ENCODE results near the gene HLA-DQA1. TPM values are rescaled to one million over a fixed set of nuclear protein-coding genes. Genes with fewer than 3 reads are reported as not detected.
"Not testable (repeated sequence)": the region's sequence is repeated elsewhere in the genome, so short reads cannot be mapped to it uniquely, and the experiment has no call there.

Gene HLA-DQA1
- total and polyA plus RNA-seq, 2 donors: 16.0 to 41.8 TPM

GRCh38 chr6:32629793-32630192 is 7.4 kb upstream of the HLA-DQA1 start:
- H3K36me3 ChIP-seq (ENCODE audit: insufficient read depth); DNase-seq (ENCODE audit: extremely low spot score); H3K27ac ChIP-seq (ENCODE audit: low read depth); H3K4me1 ChIP-seq (ENCODE audit: insufficient read depth); H3K4me3 ChIP-seq (ENCODE audit: low read depth, low read length): not testable (repeated sequence)
- WGBS: 68% methylated on average over 2 of the region's 13 CpGs

GRCh38 chr6:32635526-32636123 is 1.6 kb upstream of the HLA-DQA1 start:
- Histone ChIP-seq H3K4me3 (ENCODE audit: low read depth, low read length) (no peak overlapping the region), H3K4me1 (ENCODE audit: insufficient read depth) (no peaks in the 10 kb centered on the region), H3K27ac (ENCODE audit: low read depth) (no peak overlapping the region), H3K36me3 (ENCODE audit: insufficient read depth) (no peaks in the 10 kb centered on the region)
- WGBS: 13% methylated on average over 2 of the region's 2 CpGs
- DNase-seq (ENCODE audit: extremely low spot score): no peak

GRCh38 chr6:32637883-32638282 is 677 bp downstream of the HLA-DQA1 start:
- 66% methylated on average over 3 of the region's 3 CpGs for WGBS
- H3K27ac ChIP-seq (ENCODE audit: low read depth): no peak overlapping the region
- no peaks in the 10 kb centered on the region for H3K36me3 ChIP-seq (ENCODE audit: insufficient read depth)
- no peak for DNase-seq (ENCODE audit: extremely low spot score)
- H3K4me1 ChIP-seq (ENCODE audit: insufficient read depth): no peaks in the 10 kb centered on the region
- H3K4me3 ChIP-seq (ENCODE audit: low read depth, low read length): no peak overlapping the region

GRCh38 chr6:32638532-32639219 is 1.5 kb downstream of the HLA-DQA1 start:
- Histone ChIP-seq H3K27ac (ENCODE audit: low read depth) (no peak overlapping the region), H3K4me1 (ENCODE audit: insufficient read depth) (no peaks in the 10 kb centered on the region), H3K36me3 (ENCODE audit: insufficient read depth) (no peaks in the 10 kb centered on the region), H3K4me3 (ENCODE audit: low read depth, low read length) (no peak overlapping the region)
- DNase-seq (ENCODE audit: extremely low spot score): no peak
- 79% methylated on average over 9 of the region's 9 CpGs for WGBS

GRCh38 chr6:32639440-32640394 is 2.5 kb downstream of the HLA-DQA1 start:
- WGBS: 66% methylated on average over 8 of the region's 8 CpGs
- no peak overlapping the region for H3K4me3 ChIP-seq (ENCODE audit: low read depth, low read length)
- DNase-seq (ENCODE audit: extremely low spot score): no peak
- no peak overlapping the region for H3K27ac ChIP-seq (ENCODE audit: low read depth)
- no peaks in the 10 kb centered on the region for H3K4me1 ChIP-seq (ENCODE audit: insufficient read depth)
- no peaks in the 10 kb centered on the region for H3K36me3 ChIP-seq (ENCODE audit: insufficient read depth)

GRCh38 chr6:32641122-32641521 is 3.9 kb downstream of the HLA-DQA1 start:
- no peak for DNase-seq (ENCODE audit: extremely low spot score)
- Histone ChIP-seq H3K36me3 (ENCODE audit: insufficient read depth) (no peaks in the 10 kb centered on the region), H3K4me1 (ENCODE audit: insufficient read depth) (no peaks in the 10 kb centered on the region), H3K4me3 (ENCODE audit: low read depth, low read length) (no peak overlapping the region), H3K27ac (ENCODE audit: low read depth) (no peak overlapping the region)
- WGBS: 82% methylated on average over 6 of the region's 6 CpGs

- 81% methylated on average over 2 of the region's 2 CpGs for WGBS
- H3K27ac ChIP-seq (ENCODE audit: low read depth); H3K4me1 ChIP-seq (ENCODE audit: insufficient read depth); H3K4me3 ChIP-seq (ENCODE audit: low read depth, low read length); H3K36me3 ChIP-seq (ENCODE audit: insufficient read depth); DNase-seq (ENCODE audit: extremely low spot score): not testable (repeated sequence)
These were observed 4.8 kb downstream of the HLA-DQA1 start for GRCh38 chr6:32641785-32642719.

GRCh38 chr6:32642720-32643106 is 5.5 kb downstream of the HLA-DQA1 start:
- DNase-seq (ENCODE audit: extremely low spot score): no peak
- no peaks in the 10 kb centered on the region for H3K4me1 ChIP-seq (ENCODE audit: insufficient read depth)
- H3K4me3 ChIP-seq (ENCODE audit: low read depth, low read length): no peak overlapping the region
- H3K36me3 ChIP-seq (ENCODE audit: insufficient read depth): no peaks in the 10 kb centered on the region
- H3K27ac ChIP-seq (ENCODE audit: low read depth): no peak overlapping the region
- WGBS: 92% methylated on average over 6 of the region's 6 CpGs

- Histone ChIP-seq H3K4me1 (ENCODE audit: insufficient read depth) (no peaks in the 10 kb centered on the region), H3K4me3 (ENCODE audit: low read depth, low read length) (no peak overlapping the region), H3K36me3 (ENCODE audit: insufficient read depth) (no peaks in the 10 kb centered on the region), H3K27ac (ENCODE audit: low read depth) (no peak overlapping the region)
- no peak for DNase-seq (ENCODE audit: extremely low spot score)
- 80% methylated on average over 4 of the region's 4 CpGs for WGBS
These were observed 6.7 kb downstream of the HLA-DQA1 start for GRCh38 chr6:32643904-32644303.

- Histone ChIP-seq H3K4me3 (ENCODE audit: low read depth, low read length) (no peak overlapping the region), H3K27ac (ENCODE audit: low read depth) (no peak overlapping the region), H3K4me1 (ENCODE audit: insufficient read depth) (no peaks in the 10 kb centered on the region), H3K36me3 (ENCODE audit: insufficient read depth) (no peaks in the 10 kb centered on the region)
- WGBS: 94% methylated on average over 6 of the region's 6 CpGs
- DNase-seq (ENCODE audit: extremely low spot score): no peak
These were observed 8.0 kb downstream of the HLA-DQA1 start for GRCh38 chr6:32645047-32645703.

- H3K36me3 ChIP-seq (ENCODE audit: insufficient read depth): no peaks in the 10 kb centered on the region
- no peak overlapping the region for H3K4me3 ChIP-seq (ENCODE audit: low read depth, low read length)
- DNase-seq (ENCODE audit: extremely low spot score): no peak
- 86% methylated on average over 2 of the region's 2 CpGs for WGBS
- H3K27ac ChIP-seq (ENCODE audit: low read depth): no peak overlapping the region
- no peaks in the 10 kb centered on the region for H3K4me1 ChIP-seq (ENCODE audit: insufficient read depth)
These were observed 18.1 kb downstream of the HLA-DQA1 start for GRCh38 chr6:32655203-32655710.

GRCh38 chr6:32657329-32657728 is 20.1 kb downstream of the HLA-DQA1 start:
- not testable (repeated sequence) for H3K4me1 ChIP-seq (ENCODE audit: insufficient read depth); H3K27ac ChIP-seq (ENCODE audit: low read depth); DNase-seq (ENCODE audit: extremely low spot score); H3K4me3 ChIP-seq (ENCODE audit: low read depth, low read length); H3K36me3 ChIP-seq (ENCODE audit: insufficient read depth)
- WGBS: 18% methylated on average over 6 of the region's 6 CpGs

Data from urinary bladder (tissue), 4 donors.